GM12891 (cell line): ENCODE data around the gene LRRC8D.

Source experiments
- PAX5 ChIP-seq: IDR thresholded peaks from 2 replicates; pipeline ENCODE4 v1.6.1; 2011; ENCODE audit warnings: low read length, moderate library complexity, mild to moderate bottlenecking; ENCODE audit not compliant: insufficient read depth, severe bottlenecking
- POLR2A ChIP-seq: IDR thresholded peaks from 2 replicates; pipeline ENCODE4 v1.6.1; 2011; ENCODE audit warnings: low read depth, low read length, control low read depth
- POLR2AphosphoS5 ChIP-seq: IDR thresholded peaks from 2 replicates; pipeline ENCODE4 v1.6.1; 2011; ENCODE audit warnings: low read depth, low read length, control low read depth
- SPI1 ChIP-seq: IDR thresholded peaks from 2 replicates; pipeline ENCODE4 v1.6.1; 2011; ENCODE audit warnings: low read depth, low read length, control low read depth
- TAF1 ChIP-seq: IDR thresholded peaks from 2 replicates; pipeline ENCODE4 v1.6.1; 2011; ENCODE audit warnings: low read depth, low read length, control low read depth

GRCh38 chr1:89897347-89898133 lies 76.7 kb downstream of the LRRC8D start:
- no peak for TF ChIP-seq TAF1
- TF ChIP-seq POLR2A = no peak
- TF ChIP-seq SPI1 = no peak
- TF ChIP-seq POLR2AphosphoS5 = no peak
- TF ChIP-seq PAX5 = no peak
